Measurements from ENCODE around the gene GJB1.

The GJB1 gene

DNA sequence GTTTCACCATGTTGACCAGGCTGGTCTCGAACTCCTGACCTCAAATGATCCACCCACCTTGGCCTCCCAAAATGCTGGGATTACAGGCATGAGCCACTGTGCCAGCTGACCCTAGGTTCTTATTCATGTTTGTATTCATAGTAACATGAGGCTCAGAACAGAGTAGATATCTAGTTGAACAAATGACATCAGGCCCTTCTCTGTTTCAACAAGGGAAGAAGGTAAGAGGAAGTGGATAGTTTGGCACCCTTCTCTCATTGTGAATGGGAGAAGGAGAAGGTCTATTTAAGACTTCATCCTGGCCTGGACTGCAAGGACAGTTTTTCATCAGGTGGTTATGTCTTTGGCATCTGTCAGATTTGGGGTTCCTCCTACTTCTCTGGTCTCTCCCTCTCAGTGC is 13.8 kb downstream of the GJB1 start:
- no peak overlapping the region for H3K4me3 ChIP-seq (ENCODE audit: low read depth, low read length)
- TF ChIP-seq, protein P1, sequence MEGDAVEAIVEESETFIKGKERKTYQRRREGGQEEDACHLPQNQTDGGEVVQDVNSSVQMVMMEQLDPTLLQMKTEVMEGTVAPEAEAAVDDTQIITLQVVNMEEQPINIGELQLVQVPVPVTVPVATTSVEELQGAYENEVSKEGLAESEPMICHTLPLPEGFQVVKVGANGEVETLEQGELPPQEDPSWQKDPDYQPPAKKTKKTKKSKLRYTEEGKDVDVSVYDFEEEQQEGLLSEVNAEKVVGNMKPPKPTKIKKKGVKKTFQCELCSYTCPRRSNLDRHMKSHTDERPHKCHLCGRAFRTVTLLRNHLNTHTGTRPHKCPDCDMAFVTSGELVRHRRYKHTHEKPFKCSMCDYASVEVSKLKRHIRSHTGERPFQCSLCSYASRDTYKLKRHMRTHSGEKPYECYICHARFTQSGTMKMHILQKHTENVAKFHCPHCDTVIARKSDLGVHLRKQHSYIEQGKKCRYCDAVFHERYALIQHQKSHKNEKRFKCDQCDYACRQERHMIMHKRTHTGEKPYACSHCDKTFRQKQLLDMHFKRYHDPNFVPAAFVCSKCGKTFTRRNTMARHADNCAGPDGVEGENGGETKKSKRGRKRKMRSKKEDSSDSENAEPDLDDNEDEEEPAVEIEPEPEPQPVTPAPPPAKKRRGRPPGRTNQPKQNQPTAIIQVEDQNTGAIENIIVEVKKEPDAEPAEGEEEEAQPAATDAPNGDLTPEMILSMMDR (IDR thresholded peaks at IDR 0.05; ENCODE audit: low read depth, low read length, missing control alignments) = no peak
- no peak for DNase-seq (ENCODE audit: low read depth)

DNA sequence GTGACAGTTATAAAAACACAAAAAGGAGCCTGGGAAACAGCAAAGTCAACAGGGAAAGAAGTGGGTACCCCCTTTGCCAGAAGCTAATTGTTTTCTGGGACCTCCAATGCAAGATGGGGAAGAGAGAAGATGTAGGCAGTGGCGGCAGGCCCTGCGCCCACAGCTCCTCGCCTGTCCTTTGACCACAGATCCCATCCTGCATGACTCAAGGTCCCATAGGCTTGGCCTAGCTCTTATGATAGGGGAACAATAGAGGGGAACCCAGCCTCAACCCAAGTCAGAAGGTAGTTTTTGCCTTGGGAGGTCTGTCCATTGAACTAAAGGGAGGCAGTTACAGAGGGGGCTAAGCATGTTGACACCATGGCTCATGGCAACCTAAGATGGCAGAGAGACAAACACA is 16.8 kb downstream of the GJB1 start:
- no peak for DNase-seq (ENCODE audit: low read depth)
- TF ChIP-seq, protein P1 (IDR thresholded peaks at IDR 0.05; ENCODE audit: low read depth, low read length, missing control alignments) = no peak
- no peak overlapping the region for H3K4me3 ChIP-seq (ENCODE audit: low read depth, low read length)

DNA sequence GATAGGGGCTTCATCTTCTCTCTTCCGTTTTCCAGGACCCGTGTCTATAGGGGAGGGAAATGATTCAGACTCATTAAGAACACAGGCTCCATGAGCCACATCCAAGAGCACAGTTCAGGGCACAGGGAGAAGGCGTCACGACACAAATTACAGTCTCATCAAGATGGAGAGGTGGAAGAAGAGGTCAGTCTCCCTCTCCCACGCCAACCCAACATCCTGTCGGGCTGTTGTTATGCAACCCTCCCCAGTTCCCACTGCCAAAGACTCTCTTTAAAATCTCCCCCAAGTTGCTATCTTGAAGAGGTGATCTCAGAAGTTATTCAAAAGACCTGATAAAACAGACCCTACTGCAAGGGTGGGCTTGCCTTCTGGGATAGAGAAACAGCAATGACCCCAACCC is 18.3 kb downstream of the GJB1 start:
- no peak overlapping the region for H3K4me3 ChIP-seq (ENCODE audit: low read depth, low read length)
- DNase-seq (ENCODE audit: low read depth) = no peak
- TF ChIP-seq, protein P1 (IDR thresholded peaks at IDR 0.05; ENCODE audit: low read depth, low read length, missing control alignments) = no peak

DNA sequence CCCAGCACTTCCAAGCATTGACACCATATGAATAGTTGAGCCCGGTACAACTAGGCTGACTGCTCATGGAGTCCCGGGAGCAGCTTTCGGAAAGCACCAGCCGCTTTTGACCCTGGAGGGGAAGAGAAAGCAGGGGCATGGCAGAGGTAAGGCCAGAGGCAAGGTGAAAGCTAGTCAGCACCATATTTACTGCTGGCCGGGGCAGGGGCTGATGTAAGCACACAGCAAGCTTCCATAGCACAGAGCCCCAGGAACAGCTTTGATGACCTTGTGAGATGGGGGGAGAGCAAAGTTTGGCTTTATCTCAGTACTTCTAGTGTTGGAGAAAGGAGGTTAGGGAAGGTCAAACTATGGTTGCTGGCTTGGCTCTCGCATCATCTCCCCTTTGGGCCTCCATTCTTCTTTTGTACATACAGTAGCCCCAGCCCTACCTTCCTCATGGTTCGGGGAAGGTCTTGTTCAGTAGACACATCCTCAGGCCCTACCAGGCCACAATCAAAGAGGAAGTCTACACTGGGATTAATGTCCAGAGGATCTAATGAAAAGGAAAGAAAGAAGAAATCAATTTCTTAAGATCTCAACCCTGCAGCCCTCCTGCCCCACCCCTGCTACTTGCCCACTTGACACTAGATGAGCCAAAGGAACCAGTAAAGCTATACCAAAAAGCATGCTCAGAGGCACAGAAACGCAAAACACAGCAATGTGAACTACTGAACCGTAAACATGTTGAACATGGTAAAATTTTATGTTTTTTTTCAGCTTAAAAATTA is 21.5 kb downstream of the GJB1 start:
- TF ChIP-seq, protein P1 (IDR thresholded peaks at IDR 0.05; ENCODE audit: low read depth, low read length, missing control alignments) = no peak
- no peak overlapping the region for H3K4me3 ChIP-seq (ENCODE audit: low read depth, low read length)
- DNase-seq (ENCODE audit: low read depth) = no peak

DNA sequence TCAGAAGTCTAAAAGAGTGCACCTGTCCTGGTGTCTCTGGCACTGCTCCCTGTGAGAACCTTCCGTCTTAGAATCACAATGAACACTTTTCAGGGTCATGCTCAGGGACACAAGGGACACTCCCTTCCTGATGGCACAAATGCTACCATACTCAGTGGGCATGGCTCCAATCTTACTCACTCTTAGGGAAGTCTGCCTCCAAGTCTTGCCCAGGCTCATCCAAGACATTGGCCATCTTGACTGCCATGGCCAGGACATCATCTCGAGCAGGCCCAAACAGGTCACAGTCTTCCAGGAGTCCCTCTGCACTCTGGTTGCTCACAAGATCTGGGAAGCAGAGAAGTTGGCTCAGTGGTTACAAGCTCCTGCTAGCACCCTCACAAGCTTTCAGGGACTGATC is 22.1 kb downstream of the GJB1 start:
- DNase-seq (ENCODE audit: low read depth) = no peak
- TF ChIP-seq, protein P1 (IDR thresholded peaks at IDR 0.05; ENCODE audit: low read depth, low read length, missing control alignments) = no peak

DNA sequence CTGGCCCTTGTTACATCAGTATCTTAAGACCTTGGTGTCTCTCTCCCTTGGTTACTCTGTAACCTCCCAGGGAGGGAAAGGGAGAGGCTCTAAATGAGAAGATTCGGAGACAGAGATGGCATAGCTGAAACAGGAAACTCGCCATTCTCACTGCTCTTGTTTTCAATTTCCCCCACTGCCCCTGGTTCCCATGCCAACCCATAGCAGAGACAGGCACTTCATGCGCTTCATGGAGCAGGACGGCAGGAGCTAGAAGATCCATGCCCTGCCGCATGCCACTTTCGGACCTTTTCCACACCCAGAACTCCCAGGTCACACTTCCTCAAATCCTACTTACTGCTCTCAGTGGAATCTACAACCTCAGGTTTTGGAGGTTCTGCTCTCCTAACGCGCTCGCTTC is 27.8 kb downstream of the GJB1 start:
- DNase-seq (ENCODE audit: low read depth) = no peak
- H3K4me3 ChIP-seq (ENCODE audit: low read depth, low read length) = no peak overlapping the region
- TF ChIP-seq, protein P1 (IDR thresholded peaks at IDR 0.05; ENCODE audit: low read depth, low read length, missing control alignments) = no peak

More for the DNA sequence above, 22.1 kb downstream of the GJB1 start:
- H3K4me3 ChIP-seq (ENCODE audit: low read depth, low read length) = no peak overlapping the region

DNA sequence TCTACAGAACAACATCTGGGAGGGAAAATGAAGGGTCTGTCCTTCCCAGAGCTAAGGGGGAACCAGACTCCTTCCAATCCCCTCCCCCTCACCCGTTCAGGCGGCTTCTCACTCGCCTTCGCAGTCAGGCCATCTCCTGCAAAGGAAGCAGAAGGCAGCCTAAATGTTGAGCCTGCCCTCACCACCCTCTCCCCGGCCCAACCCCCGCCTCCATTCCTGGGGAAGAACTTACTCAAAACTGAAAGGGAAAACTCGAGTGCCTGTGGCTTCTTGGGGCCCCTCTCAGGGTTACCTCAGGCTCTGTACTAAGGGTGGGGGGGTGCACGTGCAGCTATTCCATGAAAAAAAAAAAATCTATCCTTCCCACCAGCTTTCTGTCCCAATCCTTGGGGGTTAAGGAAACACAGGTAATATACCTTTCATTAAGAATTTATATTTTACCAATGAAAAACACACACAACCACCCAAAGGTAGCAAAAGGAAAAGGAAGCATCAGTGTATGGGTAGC is 28.5 kb downstream of the GJB1 start:
- TF ChIP-seq, protein P1 (IDR thresholded peaks at IDR 0.05; ENCODE audit: low read depth, low read length, missing control alignments) = no peak
- no peak for DNase-seq (ENCODE audit: low read depth)
- H3K4me3 ChIP-seq (ENCODE audit: low read depth, low read length) = no peak overlapping the region
